Measurements from ENCODE around the gene LYPD6.

DNA sequence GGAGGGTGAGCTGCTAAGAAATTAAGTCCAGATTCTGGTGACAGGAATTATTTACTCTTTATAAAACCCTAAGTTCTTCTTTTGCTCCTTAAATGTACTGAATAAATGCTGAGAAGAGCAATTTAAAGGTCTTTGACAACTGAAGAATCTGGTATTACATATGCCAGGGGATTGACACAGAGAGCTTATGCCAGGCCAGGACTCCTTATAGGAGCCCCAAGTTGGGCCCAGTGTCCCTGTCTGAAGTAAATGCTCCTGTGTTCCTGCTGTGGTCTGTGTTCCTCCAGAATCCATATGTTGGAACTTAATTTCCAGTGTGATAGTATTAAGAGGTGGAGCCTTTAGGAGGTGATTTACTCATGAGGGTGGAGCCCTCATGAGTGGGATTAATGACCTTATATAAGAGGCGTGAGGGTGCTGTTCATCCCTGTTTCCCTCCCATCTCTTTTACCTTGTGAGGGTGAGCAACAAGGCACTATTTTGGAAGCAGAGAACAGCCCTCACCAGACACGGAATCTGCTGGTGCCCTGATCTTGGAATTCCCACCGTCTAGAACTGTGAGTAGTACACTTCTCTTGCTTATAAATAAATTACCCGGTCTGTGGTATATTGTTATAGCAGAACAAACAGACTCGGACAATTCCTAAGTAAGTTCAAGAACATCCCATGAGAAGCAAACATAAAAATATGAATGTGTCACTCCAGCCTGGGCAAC is 39.8 kb downstream of the LYPD6 start:
- TF ChIP-seq, protein P1, sequence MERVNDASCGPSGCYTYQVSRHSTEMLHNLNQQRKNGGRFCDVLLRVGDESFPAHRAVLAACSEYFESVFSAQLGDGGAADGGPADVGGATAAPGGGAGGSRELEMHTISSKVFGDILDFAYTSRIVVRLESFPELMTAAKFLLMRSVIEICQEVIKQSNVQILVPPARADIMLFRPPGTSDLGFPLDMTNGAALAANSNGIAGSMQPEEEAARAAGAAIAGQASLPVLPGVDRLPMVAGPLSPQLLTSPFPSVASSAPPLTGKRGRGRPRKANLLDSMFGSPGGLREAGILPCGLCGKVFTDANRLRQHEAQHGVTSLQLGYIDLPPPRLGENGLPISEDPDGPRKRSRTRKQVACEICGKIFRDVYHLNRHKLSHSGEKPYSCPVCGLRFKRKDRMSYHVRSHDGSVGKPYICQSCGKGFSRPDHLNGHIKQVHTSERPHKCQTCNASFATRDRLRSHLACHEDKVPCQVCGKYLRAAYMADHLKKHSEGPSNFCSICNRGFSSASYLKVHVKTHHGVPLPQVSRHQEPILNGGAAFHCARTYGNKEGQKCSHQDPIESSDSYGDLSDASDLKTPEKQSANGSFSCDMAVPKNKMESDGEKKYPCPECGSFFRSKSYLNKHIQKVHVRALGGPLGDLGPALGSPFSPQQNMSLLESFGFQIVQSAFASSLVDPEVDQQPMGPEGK (CRISPR knock-in tag; IDR thresholded peaks at IDR 0.05; ENCODE audit: borderline replicate concordance) = no peak
- no peak for TF ChIP-seq CSDC2 (CRISPR knock-in tag; IDR thresholded peaks at IDR 0.05)
- no peak for TF ChIP-seq SNAI2 (CRISPR knock-in tag; IDR thresholded peaks at IDR 0.05)
- TF ChIP-seq, protein P2, sequence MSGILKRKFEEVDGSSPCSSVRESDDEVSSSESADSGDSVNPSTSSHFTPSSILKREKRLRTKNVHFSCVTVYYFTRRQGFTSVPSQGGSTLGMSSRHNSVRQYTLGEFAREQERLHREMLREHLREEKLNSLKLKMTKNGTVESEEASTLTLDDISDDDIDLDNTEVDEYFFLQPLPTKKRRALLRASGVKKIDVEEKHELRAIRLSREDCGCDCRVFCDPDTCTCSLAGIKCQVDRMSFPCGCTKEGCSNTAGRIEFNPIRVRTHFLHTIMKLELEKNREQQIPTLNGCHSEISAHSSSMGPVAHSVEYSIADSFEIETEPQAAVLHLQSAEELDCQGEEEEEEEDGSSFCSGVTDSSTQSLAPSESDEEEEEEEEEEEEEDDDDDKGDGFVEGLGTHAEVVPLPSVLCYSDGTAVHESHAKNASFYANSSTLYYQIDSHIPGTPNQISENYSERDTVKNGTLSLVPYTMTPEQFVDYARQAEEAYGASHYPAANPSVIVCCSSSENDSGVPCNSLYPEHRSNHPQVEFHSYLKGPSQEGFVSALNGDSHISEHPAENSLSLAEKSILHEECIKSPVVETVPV (CRISPR knock-in tag; IDR thresholded peaks at IDR 0.05) = no peak
- no peak for TF ChIP-seq TOX (CRISPR knock-in tag; IDR thresholded peaks at IDR 0.05; ENCODE audit: borderline replicate concordance)
- no peak for TF ChIP-seq BACH2 (CRISPR knock-in tag; IDR thresholded peaks at IDR 0.05; ENCODE audit: borderline replicate concordance)
- TF ChIP-seq, protein P3, sequence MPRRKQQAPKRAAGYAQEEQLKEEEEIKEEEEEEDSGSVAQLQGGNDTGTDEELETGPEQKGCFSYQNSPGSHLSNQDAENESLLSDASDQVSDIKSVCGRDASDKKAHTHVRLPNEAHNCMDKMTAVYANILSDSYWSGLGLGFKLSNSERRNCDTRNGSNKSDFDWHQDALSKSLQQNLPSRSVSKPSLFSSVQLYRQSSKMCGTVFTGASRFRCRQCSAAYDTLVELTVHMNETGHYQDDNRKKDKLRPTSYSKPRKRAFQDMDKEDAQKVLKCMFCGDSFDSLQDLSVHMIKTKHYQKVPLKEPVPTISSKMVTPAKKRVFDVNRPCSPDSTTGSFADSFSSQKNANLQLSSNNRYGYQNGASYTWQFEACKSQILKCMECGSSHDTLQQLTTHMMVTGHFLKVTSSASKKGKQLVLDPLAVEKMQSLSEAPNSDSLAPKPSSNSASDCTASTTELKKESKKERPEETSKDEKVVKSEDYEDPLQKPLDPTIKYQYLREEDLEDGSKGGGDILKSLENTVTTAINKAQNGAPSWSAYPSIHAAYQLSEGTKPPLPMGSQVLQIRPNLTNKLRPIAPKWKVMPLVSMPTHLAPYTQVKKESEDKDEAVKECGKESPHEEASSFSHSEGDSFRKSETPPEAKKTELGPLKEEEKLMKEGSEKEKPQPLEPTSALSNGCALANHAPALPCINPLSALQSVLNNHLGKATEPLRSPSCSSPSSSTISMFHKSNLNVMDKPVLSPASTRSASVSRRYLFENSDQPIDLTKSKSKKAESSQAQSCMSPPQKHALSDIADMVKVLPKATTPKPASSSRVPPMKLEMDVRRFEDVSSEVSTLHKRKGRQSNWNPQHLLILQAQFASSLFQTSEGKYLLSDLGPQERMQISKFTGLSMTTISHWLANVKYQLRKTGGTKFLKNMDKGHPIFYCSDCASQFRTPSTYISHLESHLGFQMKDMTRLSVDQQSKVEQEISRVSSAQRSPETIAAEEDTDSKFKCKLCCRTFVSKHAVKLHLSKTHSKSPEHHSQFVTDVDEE (CRISPR knock-in tag; IDR thresholded peaks at IDR 0.05) = no peak
- no peak for TF ChIP-seq TCF4 (CRISPR knock-in tag; IDR thresholded peaks at IDR 0.05; ENCODE audit: borderline replicate concordance)
- no peak for TF ChIP-seq OSR1 (CRISPR knock-in tag; IDR thresholded peaks at IDR 0.05)
- TF ChIP-seq PPARA (CRISPR knock-in tag; IDR thresholded peaks at IDR 0.05; ENCODE audit: borderline replicate concordance) = no peak
- no peak for TF ChIP-seq GLIS3 (CRISPR knock-in tag; IDR thresholded peaks at IDR 0.05)
- no peak for TF ChIP-seq ZNF565 (CRISPR knock-in tag; conservative IDR thresholded peaks at IDR 0.05; ENCODE audit: low read depth)
- TF ChIP-seq, protein P4, sequence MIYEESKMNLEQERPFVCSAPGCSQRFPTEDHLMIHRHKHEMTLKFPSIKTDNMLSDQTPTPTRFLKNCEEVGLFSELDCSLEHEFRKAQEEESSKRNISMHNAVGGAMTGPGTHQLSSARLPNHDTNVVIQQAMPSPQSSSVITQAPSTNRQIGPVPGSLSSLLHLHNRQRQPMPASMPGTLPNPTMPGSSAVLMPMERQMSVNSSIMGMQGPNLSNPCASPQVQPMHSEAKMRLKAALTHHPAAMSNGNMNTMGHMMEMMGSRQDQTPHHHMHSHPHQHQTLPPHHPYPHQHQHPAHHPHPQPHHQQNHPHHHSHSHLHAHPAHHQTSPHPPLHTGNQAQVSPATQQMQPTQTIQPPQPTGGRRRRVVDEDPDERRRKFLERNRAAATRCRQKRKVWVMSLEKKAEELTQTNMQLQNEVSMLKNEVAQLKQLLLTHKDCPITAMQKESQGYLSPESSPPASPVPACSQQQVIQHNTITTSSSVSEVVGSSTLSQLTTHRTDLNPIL (CRISPR knock-in tag; IDR thresholded peaks at IDR 0.05; ENCODE audit: low read depth) = no peak

Data from SK-N-SH treated with all-trans-retinoic acid at 6 μM for 48 hours (cell line).